Superior temporal gyrus (tissue), 1 donor: Measurements from ENCODE around the gene FBXL17.

ENCODE experiments used
- DNase-seq: peaks from one replicate; pipeline ENCODE4 v3.0.0-alpha.2; 2016; ENCODE audit errors: extremely low spot score

The FBXL17 gene

DNA sequence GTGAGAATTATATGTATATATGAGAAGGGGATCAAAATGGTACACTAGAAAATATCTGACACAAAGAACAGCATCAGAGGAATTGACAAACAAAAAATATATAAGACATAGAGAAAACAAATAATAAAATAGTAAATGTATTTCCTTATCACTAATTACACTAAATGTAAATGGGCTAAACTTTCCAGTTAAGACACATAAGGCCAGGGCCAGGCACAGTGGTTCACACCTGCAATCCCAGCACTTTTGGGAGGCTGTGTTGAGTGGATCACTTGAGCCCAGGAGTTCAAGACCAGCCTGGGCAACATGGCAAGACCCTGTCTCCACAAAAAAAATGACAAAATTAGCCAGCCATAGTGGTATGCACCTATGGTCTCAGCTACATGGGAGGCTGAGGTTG lies 8.5 kb downstream of the FBXL17 start:
- DNase-seq = no peak

DNA sequence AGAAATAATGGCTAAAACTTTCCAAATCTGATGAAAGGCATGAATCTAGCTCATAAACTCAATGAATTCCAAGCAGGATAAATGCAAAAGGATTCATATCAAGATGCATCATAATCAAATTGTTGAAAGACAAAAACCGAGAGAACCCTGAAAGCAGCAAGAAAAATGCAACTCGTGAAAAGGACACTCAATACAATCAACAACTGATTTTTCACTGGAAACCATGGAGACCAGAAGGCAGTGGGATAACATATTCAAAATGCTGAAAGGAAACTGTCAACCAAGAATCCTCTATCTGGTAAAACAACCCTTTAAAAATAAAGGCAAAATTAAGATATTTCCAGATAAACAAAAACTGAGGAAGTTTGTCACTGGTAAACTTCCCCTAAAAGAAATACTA lies 9.5 kb downstream of the FBXL17 start:
- no peak for DNase-seq

DNA sequence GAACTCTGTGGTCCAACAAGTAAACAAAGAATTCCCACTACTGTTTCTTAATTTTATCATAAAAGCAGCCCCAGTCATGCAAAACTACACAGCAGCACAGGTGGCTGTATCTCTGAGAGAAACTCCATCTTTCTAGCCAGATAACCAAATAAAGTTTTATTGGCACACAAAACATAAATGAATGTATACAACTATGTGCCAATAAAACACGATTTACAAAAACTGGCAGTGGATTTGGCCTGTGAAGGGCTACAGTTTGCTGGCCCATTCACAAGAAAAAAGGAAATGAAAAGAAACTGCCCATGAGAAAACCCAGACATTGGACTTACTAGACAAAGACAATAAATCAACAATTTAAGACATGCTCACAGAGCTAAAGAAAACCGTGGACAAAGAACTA lies 10.6 kb downstream of the FBXL17 start:
- DNase-seq = no peak

DNA sequence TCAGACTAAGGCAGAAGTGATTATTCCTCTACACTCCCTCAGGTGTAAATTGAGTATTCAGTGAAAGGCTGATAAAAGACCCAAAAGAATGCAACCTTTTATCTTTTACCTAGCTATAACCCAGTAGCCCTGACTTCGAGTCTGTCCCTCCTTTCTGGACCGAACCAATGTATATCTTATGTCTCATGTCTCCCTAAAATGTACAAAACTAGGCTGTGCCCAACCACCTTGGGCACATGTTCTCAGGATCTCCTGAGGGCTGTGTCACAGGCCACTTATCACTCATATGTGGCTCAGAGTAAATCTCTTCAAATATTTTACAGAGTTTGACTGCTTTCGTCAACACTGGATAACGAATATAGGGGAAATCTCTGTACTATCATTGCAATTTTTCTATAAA lies 12.7 kb downstream of the FBXL17 start:
- no peak for DNase-seq

DNA sequence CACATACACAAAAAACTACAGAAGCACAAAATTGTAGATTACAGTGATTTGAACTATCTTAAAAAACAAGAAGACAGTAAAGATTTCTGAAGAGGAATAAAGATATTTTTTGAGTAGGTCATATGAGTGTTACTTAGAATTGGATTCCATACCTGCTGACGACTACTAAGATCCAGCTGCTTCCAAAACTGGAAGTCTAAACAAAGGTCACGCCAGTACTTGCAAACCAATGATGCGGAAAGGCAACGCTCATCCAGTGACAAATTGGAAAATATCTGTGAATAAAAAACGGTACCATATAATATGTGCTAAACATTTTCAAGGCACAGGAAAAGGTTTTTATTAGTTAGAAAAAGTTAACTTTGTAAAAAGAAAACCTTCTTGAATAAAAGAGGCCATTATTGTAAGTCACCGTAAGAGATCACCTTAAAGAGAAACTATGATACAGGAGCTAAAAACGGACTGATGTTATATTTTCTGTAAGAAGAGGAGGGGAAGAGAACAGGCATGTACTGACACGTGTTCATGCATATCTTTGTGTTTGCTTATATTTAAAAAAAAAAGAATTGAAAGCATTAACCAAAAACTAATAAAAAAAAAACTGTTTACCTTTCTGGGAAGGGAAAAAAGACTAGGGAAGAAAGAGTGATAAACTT lies 14.1 kb downstream of the FBXL17 start:
- DNase-seq = no peak

DNA sequence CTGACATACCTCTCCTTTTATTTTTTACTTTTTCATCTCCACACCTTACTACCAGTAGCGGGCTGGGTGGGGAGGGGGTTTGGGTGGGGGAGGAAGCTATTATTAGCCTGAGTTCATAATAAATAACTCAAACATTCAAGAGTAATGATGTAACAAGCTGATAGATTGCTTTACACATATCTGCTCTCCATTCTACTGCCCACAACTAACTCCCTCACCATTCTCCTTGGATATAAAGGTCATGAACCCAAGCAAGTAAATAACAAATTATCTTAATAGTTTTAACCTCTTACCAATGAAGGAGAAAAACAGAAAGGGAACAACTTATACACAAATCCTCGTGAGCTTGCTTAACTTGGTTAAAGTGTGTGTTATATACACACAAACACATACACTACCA lies 15.4 kb downstream of the FBXL17 start:
- DNase-seq = no peak

DNA sequence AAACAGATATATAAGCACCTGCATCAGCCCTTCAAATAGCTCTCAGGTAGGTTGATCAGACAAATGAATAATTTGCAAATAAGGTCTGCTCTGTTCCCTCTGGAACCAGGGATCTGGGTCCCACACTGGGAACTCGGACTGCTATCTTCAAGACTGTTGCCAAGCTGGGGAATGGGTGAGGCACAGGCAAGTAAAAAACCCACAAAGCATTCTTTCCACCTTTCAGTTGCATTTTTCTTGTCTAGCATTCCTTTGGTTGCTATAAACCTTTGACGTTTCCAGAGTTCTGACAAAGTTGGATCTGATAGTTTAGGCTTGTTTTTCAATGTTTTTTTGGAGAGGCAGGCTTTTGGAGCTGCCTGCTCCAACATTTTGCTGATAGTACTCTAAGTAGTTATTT lies 20.1 kb downstream of the FBXL17 start:
- DNase-seq = no peak

DNA sequence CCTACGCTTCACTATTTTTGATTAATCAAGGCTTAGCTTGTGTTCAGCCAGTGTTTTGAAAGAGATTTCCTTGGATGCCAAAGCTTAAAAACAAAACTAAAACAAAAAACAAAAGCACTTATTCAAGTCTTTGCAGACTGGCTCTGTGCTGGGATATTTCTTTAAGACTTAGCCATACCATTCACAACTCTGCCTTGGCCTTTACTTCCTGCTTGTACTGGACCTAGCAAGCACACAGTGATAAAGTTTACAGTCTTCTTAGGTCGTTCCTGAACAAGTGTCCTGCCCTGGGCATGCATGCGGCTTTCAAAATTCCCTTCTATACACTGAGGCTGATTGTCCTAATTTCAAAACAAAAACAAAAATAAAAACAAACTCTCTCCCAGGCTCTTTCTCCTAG lies 20.7 kb downstream of the FBXL17 start:
- DNase-seq = no peak

DNA sequence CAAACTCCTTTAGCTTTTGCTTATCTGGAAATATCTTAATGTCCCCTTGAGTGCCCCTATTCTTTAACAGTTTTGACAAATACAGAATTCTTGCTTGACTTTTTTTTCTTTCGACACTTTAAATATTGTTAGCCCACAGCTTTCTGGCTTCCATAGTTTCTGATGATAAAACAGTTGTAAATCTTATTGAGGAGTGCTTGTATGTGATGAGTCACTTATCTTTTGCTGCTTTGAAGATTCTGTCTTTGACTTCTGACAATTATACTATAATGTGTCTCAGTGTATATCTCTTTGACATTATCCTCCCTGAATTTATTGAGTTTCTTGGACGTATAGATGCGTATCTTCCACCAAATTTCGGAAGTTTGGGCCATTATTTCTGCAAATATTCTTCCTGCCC lies 21.6 kb downstream of the FBXL17 start:
- DNase-seq = no peak

DNA sequence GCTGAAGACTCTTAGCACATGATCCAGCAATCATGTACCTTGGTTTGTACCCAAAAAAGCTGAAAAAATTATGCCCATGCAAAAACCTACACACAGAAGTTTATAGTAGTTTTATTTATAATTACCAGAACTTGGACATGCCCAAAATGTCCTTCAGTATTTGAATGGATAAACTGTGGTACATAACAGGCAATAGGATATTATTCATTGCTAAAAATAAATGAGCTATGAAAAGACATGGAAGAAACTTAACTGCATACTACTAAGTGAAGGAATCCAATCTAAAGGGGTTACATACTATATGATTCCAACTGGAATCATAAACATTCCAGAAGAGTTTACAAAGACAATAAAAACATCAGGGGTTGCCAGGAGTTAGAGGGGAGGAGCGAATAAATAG lies 25.6 kb downstream of the FBXL17 start:
- no peak for DNase-seq

DNA sequence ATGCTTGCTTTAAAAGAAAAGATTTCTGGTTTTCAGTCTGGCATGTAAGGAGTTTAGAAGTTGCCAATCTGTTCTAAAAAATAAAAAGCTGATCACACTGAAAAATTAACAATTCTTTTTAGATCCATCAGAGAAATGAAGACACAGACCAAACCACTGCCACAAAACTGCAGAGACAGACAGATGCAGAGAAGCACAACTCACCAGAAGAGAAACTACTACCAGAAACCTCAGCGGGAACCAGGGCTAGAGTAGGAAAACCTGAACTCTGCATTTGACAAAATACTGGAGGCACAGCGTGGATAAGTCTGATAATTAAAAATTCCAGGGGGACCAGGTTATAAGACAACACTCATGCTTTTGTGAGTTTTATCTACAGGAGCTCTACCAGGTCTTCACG lies 28.8 kb downstream of the FBXL17 start:
- DNase-seq = no peak

DNA sequence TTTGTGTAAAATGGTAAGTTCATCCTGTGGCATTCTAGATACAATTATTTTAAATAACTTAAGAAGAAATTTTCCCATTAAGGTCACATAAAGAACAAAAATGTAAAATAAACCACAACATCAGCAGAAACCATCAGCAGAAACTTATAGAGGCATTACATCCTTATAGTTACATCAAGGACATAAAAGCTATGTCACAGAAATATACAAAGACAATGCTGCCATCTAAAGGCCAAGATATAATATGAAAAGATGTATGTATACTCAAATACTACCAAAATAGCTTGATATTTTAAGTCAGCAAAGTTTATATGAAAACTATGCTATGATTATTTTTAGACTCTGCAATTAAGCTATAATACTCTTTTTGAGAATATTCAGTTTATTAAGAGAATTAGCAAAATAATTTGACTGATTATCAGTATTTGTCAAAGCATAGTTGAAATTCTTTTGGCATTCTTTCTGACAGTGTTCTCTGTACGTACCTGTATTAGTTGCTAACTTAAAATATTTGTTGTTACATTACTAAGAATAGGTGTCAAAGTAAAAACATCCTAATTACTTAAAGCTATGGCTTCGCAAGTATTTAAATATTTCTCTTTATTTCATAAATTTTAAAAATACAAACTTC lies 36.2 kb downstream of the FBXL17 start:
- peak; percentile 82 for DNase-seq

DNA sequence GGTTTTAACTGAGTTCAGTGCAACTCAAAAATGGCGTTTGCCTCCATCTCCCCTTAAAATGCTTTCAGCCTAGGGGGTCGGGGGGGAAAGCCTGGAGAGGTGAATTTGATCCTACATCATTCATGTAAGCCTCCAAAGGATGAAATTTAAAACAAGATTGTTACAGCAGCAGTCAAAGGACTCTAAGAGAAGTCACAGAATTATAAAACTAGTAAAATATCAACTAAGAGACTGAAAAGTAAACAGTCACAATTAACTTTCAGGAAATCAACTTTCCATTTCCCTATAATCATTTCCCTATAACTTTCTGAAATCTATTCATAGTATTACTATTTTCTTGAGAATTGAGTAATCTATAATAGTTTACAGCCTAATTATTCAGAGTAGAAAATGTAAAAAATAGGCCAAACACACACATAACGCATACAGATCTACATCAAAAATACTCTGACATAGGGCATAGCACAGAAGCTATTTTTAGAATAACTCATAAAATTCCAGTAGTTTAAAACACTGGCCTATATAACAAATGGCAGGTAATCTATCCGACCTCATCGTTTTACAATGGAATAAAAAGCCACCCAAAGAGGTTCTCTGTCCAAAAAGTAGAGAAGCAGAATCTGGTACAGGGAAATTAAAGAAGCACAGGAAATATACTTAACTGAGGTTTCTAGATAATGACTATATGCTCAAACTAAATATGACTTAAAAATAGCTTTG lies 37.6 kb downstream of the FBXL17 start:
- no peak for DNase-seq

DNA sequence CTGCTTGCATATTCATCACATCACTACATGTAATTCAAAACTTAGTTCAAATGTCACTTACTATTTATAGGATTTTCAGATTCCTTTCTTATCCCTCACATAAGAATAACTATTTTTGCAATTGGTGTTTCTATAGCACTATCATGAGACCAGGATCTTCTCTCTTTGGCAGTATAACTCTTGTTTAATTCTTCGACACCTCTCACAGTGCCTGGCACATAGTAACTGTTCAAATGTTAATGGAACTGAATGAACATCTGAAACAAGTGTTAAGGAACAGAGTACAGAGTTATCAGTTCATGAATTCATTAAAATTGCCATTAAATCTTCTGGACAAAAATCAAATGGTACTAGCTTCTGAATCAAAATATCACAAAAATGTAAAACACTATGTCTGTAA lies 40.0 kb downstream of the FBXL17 start:
- DNase-seq = no peak

DNA sequence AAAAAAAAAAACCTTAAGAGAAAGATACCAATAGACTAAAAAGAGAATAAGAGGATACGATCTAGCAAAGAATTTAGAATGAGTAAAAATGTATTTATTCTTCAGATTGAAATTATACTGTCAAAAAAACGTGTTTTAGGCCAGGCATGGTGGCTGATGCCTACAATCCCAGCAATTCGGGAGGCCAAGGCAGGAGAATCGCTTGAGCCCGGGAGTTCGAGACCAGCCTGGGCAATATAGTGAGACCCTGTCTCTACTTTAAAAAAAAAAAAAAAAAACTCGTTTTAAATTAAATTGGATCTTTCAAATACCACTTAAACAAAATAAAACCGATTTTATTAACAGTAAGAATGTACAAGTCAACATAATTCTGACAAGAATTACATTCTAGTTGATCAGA lies 41.8 kb downstream of the FBXL17 start:
- DNase-seq = no peak

DNA sequence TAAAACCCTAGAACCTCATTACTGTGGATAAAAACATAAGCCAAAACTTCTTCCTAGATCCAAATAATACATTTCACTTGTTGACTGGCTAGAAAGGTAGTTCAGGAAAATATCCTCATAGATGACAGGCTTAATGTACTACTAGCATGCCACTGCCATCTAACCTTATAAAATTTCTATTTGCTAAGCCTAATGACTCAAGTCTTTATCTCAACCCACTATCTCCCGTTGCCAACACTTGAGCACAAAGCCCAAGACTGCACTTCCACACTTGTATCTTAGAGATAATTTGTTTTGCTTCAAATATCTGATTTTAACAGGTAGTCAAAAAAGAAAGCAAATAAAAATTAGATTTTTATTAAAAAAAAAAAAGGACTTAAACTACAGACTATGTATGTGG lies 42.7 kb downstream of the FBXL17 start:
- no peak for DNase-seq

DNA sequence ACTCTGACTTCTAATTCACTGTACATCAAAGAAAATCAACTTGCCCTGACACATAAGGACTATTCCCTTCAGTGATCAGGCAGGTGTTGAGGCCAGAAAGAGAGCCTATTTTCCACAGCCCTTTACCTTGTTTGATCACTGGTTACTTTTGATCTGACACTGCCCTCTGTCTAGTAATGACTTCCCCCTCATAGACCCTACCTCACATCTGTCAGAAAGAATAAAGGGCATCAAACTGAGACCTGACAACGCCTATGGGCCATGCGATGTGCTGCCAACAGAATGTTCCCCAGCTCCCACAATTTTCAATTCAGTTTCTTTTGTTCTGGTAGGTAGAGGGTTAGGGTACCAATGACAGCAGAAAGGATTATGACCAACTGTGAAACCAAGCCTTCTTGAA lies 47.7 kb downstream of the FBXL17 start:
- DNase-seq = no peak

DNA sequence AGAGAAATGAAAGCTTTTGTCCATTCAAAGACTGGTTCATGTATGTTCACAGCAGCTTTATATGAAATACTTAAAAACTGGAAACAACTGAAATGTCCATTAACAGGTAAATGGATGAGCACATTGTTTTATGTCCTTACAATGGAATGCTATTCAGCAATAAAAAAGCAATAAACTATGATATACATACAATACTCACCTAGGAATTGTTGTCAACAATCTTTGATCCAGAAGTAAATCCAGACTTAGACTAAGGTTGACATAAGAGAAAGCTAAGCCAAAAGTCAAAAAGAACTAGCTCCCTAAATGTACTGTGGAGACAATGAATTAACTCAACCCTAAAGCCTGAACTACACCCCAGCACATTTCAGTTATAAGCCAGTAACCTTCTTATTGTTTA lies 54.9 kb downstream of the FBXL17 start:
- no peak for DNase-seq

DNA sequence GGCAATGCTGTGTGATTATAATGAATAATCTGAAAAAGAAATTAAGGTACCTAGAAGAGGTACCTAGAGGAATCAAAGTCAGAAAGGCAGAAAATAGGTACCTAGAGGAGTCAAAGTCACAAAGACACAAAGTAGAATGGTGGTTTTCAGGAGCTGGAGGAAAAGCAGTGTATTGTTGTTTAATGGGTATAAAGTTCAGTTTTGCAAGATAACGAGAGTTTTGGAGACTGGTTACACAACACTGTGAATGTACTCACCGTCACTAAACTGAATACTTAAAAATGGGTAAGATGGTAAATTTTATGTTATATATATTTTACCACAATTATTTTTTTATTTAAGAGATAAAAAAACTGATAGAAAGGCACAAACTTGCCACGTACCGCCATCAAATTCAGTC lies 57.0 kb downstream of the FBXL17 start:
- DNase-seq = no peak

DNA sequence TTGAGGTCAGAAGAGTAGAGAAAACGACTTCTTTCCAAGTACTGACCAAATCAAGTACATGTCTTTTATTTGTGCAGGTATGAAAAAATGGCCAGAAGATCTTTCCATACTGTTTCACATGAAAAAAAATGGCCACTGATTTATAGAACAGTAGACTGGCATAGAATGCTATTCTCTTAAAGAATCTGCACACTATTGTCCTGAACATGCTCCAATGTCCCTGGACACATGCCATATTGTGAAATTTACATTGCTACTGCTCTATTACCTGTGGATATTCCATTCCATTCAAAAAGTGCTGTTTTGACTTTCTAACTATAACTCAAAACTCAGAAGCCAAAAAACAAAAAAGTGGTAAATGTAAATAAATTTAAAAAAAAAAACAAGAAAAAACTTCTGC lies 60.6 kb downstream of the FBXL17 start:
- no peak for DNase-seq

DNA sequence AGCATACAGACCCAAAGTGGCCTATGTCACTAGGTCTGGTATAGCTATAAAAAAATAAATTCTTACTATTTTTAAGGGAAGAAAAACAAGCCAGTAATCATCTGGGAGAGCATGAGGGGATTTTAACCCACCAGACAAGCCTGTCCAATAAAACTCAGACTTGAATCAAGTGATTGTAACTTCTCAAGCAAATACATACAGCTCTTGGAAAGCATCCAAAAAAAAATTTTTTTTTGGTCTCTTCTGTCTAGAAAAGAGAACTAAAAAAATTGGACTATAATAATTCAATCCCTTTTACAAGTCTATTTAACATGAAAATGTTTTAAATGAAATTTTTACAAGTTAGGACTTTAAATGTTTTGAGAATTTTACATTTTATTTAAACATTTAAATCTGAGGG lies 61.7 kb downstream of the FBXL17 start:
- no peak for DNase-seq

DNA sequence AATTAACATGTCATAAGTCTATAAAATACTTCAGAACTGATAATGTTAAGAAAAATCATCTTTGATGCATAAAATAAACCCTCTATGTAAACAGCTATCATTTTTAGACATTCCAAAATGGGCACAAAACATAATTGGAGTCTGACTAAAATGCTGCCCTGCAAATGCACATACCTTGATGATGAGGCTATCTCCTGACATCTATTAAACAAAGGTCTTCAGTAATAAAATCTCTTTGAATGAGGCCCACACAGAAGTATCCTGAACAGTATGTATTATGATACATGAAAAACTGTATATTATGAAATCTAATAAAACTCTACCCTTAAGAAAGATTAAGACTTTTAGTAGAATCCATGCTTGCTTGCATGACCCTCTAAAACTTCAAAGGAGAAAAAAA lies 66.1 kb downstream of the FBXL17 start:
- DNase-seq = no peak

DNA sequence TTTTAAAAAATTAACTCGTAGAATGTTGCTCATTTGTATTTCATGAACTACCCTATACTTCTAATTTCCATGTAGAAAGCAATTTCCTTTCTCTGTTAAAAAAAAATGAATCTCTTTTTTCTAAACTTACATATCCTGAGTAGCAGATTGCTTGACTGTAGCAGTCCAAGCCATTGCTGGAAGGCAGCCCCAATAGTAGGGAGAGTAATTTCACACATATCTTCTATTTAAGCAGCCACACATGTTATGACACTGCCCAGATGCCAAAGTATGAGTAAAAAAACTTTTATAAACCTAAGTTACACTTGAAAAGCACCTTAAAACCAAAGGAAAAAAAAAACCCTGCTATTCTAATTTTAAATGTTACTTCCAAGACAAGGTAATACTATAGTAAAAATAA lies 69.6 kb downstream of the FBXL17 start:
- peak; percentile 49 for DNase-seq
